ENCODE results near the gene ALDH1B1.
"Not testable (repeated sequence)": the region's sequence is repeated elsewhere in the genome, so short reads cannot be mapped to it uniquely, and the experiment has no call there.

Gene ALDH1B1

DNA sequence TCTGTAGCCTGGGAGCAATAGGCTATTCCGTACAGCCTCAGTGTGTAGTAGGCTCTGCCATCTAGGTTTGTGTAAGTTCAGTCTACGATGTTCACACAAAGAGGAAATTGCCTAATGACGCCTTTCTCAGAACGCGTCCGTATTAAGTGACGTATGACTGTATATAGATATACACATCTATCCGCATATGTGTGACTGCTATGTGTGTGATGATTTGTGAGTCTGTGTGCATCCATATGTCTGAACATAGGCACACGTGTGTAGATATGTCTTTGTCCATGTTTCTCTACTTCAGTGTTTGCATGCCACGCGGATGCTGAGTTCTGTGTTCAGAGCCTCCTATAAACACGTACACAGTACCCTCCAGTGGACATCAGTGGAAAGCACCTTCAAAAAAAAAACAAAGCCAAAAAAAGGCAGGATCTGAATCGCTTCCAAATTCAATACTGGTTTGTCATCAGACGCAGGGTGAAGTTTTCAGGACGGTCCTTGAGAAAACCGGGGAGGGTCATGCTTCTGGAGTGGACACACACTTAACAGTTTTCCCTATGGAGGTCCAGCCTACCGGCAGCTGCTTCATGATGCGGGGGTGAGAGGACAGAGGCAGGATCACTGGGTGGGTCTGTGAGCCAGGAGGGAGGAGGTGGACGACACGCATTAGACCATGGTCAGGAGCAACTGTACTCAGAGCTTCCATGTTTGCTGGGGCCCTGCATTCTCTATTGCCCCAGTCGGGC is 29.5 kb upstream of the ALDH1B1 start:
- DNase-seq, result peak; percentile 86

DNA sequence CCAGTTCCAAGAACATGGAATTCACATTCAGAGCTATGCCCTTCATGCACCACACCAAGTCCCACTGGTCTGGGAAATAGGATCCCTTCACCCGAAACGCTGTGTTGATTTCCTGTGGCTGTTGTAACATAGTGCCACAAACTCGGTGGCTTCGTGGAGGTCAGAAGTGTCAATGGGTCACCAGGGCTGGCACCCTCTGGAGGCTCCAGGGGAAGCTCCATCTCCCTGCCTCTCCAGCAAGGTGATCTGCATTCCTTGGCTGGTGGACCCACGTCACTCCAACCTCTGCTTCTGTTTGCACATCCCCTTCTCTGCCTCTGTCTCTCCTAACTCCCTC is 28.9 kb upstream of the ALDH1B1 start:
- DNase-seq, result no peak

DNA sequence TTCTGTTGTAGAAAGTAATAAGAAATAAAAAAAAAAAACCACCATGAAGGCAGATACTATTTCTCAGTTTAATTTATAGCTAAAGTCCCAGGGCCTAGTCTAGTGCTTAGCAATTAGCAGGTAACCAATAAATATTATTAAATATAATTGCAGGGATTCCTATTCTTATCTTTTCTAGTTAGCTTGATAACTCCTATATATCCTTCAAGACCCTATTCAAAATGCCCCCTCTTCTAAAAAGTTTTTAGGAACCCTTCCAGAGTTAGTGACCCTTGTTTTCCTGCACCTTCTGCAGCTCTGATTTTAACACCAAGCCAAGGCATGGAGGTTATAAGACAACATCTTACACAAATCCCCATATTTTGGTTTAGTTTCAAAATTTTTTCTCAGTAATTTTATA is 24.6 kb upstream of the ALDH1B1 start:
- DNase-seq, result no peak

DNA sequence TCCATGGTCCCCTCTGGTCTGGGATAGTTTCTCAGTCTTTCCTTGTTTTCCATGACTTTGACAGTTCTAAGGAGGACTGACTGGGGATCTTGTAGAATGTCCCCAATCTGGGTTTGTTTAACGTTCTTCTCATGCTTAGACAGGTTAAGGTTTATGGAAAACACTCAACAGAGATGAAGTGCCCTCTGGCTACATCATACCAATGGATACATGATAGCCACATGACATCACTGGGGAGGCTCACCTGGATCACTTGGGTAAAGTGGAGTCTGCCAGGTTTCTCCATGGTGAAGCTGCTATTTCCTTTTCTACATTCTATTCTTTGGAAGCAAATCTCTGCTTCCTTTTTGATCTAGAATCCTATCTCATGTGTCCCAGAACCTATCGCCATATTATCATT is 23.8 kb upstream of the ALDH1B1 start:
- peak; percentile 48 for DNase-seq

DNA sequence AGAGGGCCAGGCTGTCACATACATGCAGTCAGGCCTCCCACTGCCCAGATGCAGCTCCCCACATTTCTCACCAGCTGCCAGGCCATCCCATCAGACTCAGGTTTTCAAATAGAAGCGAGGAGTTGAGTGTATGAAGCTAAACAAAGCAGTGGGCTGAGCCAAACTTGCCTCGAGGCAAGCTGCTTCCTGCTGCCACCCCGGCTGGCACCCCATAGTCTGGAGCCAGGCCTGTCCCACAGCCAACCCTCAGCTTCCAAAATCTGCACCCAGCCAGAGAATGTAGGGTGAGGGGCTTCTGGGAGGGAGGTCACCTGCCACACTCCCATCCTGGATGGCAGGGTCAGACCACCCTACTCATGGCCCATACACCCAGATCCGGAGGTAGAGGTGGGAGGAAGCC is 22.3 kb upstream of the ALDH1B1 start:
- DNase-seq, result no peak

GRCh38 chr9:38371495-38371894 is 21.0 kb upstream of the ALDH1B1 start:
- DNase-seq, result peak; percentile 93

DNA sequence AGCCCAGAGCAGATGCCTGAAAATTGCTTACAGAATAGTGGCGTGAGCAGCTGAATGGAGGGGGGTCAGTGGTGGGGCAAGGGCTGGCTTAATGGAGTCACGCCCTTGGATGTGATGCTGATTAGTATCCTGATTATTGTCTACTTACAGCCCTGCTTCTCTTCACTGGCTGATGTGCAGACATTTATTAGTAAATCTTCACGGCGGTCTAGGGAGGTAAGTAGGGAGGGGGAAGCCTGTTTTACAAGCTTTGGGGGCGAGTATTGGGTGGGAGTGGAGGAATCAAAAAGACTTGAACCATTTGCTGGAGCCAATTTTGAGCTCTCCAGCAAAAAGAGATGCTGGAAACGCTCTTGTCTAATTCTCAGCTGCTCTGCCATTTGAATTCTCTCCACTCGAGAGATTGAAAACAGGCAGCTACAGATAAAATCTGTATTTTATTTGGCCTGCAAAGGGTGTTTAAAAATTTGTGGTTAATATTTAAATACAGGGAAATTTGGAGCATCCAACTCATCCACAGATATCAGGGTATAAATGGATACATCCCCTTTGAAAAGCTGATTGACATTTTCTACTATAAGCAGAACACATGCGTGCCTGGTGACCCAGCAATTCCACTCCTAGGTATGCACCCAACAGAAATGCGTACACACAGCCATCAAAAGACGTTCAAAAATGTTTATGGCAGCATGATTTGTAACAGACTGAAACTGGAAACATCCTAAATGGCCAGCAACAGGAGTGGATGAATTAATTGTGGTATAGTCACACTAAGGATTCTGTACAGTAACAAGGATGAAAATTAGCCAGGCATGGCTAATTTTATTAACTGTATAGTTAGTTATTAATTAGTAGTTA is 19.5 kb upstream of the ALDH1B1 start:
- peak; percentile 25 for DNase-seq

GRCh38 chr9:38373679-38374078 is 18.8 kb upstream of the ALDH1B1 start:
- DNase-seq, result no peak

DNA sequence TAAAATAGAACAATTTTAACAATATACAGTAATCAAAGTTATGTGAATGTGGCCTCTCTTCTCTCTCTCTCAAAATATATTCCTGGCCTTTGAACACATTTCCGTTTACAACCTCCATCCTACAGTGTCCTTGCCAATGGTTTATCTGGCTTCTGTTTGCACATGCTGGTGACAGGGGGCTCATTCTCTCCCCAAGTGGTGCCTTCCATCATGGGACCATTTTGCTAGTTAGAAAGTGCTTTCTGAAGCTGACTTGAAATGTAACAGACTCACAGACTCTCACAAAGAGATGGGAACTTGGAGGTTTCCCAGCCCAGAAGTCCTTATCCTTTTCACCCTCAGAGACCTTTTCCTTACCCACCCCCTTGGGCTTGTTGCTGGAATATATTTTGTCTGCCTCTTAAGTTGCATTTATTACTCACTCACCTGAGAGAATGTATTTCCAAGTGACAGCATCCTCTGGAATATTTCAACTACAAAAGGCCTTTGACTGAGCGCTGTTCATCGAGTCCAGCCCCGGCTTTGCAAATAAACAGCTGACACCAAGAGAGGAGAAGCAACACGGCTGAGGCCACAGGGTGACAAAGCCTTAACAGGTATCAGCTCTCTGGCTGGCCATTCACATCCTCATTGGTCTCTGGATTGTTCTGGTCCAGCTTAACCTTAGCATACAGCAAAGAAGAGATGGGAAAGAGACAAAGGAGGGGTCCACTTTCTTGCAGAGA is 17.5 kb upstream of the ALDH1B1 start:
- DNase-seq, result no peak

- no peak for DNase-seq
Measured at GRCh38 chr9:38375572-38375963, 16.9 kb upstream of the ALDH1B1 start.

DNA sequence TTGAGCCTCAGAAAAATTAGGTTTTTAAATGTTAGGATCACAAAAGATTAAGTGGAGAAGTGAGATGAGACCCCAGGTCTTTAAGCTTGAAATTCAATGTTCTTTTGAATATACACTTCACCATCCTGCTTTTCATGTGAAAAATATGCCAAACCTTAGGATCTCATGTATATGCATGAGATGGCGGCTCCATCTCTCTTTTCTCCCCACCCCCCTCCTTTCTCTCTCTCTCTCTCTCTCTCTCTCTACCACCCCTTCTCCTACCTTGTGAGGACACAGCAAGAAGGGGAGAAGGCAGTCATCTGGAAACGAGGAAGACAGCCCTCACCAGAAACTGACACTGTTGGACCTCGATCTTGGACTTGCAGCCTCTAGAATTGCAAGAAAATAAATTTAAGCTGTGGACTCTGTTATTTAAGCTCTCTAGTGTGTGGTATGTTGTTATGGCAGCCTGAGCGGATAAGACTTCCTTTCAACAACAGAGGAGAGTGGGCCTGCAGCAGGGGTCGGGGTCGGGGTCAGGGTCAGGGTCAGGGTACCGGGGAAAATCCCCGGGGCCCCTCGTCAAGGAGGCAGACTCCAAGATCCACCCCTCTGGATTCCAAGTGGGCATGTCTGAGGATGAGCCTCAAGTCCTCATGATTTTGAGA is 16.4 kb upstream of the ALDH1B1 start:
- no peak for DNase-seq

DNA sequence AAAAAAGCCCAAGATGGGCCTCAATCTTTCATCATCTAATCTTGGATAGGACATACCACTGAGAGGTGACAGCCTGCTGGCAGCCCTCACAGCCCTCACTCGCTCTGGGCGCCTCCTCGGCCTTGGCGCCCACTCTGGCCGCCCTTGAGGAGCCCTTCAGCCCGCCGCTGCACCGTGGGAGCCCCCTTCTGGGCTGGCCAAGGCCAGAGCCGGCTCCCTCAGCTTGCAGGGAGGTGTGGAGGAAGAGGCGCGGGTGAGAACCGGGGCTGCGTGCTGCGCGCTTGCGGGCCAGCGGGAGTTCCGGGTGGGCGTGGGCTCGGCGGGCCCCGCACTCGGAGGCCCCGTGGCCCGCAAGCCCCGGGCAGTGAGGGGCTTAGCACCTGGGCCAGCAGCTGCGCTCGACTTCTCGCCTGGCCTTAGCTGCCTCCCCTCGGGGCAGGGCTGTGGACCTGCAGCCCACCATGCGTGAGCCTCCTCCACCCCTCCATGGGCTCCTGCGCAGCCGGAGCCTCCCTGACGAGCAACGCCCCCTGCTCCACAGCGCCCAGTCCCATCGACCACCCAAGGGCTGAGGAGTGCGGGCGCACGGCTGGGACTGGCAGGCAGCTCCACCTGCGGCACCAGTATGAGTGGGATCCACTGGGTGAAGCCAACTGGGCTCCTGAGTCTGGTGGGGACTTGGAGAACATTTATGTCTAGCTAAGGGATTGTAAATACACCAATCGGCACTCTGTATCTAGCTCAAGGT is 15.0 kb upstream of the ALDH1B1 start:
- not testable (repeated sequence) for DNase-seq

GRCh38 chr9:38380230-38380871 is 12.2 kb upstream of the ALDH1B1 start:
- peak; percentile 73 for DNase-seq

DNA sequence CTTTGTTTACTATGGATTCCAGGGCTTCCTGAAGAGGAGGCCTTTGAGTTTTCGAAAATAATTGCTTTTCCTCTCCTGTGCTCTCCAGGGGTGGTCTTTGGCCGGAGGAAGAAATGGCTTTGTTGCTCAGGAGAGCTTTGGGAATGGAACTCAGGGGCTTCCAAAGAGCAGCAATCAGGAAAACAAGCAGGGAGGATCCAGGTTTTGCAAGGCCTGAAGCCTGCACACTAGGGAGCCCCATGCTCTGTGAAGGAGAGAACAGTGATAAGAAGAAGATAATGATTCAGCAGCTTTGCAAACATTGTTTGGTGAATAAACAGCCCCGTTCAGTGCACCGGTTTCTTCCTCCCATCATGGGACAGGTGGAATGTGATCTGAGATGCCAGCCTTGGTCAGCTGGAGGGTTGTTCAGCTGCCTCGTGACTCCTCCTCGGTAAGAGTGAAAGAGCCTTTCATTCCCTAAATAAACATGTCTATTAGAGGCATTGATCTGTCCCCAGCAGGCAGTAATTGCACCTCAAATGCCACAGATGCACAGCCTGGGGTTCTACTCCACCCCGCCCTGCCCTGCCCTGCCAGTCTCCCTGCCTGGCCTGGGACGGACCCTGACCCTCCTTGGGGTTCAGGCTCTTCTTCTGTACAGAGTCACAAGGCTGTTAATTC is 11.5 kb upstream of the ALDH1B1 start:
- DNase-seq, result peak; percentile 100

DNA sequence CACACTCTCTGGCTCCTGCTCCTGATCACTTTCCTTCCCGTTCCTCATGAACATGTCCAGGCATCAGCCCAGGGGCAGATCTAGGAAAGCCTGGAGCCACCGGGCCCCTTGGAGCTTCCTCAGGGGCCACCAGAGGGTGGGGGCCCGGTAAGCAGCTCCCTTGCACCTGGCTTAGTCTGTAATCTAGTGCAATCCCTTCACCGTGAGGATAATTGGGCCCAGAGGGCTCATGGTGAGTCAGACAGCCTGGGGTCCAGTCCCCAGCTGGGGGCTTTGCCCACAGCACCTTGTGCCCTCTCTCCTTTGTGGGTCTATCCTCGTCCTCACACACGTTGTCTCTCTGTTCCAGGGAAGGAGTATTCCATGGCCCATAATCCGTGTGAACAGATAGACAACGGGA is 10.4 kb upstream of the ALDH1B1 start:
- DNase-seq, result peak; percentile 93

GRCh38 chr9:38384990-38385848 is 7.3 kb upstream of the ALDH1B1 start:
- no peak for DNase-seq

GRCh38 chr9:38385896-38386295 is 6.6 kb upstream of the ALDH1B1 start:
- DNase-seq, result no peak

DNA sequence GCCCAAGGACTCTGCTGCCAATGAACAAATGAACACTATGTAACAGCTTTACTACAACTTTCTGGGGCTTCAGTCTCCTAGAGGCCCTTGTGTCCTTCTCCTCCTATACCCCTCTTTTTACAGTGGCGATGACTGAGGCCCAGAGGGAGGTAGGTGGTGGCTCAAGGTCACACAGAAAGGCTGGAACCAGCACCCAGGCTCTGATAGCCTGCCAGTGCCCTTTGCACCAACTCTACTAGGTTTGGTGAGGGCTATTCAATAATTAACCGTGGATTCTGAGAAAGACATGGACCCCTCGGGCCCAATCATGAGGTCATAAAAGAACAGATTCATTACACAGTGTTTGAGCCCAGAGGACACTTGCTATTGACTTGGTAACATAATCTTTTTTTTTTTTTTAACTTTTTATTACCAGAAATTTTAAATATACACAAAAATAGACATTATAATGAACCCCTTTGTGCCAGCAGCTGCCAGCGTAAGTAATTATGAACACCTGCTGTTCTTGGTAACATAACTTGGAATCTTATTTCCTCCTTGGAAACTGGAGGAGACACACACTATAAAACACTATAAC is 6.1 kb upstream of the ALDH1B1 start:
- DNase-seq, result peak; percentile 91

DNA sequence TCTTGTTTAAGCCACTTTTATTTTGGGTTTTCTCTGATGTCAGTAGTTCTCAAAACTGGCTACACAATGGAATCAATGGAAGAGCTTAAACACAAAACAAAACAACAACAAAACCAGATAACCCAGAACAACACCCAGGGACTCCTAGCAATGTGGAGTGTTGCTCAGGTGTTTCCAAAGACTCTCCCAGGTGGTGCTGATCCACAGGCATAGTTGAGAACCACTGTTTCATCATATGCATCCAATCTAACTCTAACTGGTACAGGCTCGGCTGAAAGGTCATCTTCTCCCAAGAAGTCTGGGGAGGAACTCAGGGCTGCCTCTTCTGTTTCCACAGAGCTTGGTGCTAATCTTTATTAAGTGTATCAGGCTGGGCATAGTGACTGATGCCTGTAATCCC is 5.4 kb upstream of the ALDH1B1 start:
- peak; percentile 34 for DNase-seq

GRCh38 chr9:38387751-38388150 is 4.8 kb upstream of the ALDH1B1 start:
- no peak for DNase-seq
